HG02623 (cell line): ENCODE results near the gene MAF.

Experiments used
- ATAC-seq: cut with Tn5 transposase; IDR thresholded peaks from one replicate; pipeline ENCODE4 v1.9.1; 2021; ENCODE audit warnings: moderate library complexity; ENCODE audit not compliant: unreplicated experiment

The MAF gene

GRCh38 chr16:79547085-79547484 lies 53.5 kb downstream of the MAF start:
- ATAC-seq: no peak
